ENCODE results near the gene TMC3.

The TMC3 gene

GRCh38 chr15:81384891-81385720 lies 11.1 kb upstream of the TMC3 start:
- Histone ChIP-seq H3K27ac (ENCODE audit: low read length) (no peak overlapping the region), H2AFZ (ENCODE audit: low read depth, low read length) (no peak overlapping the region), H3K27me3 (ENCODE audit: low read depth, low read length) (peaks cover 19% of the 10 kb centered on the region), H3K79me2 (ENCODE audit: low read length) (no peaks in the 10 kb centered on the region), H3K4me1 (ENCODE audit: low read length) (no peaks in the 10 kb centered on the region), H4K20me1 (ENCODE audit: insufficient read depth, low read length) (no peaks in the 10 kb centered on the region), H3K9me3 (ENCODE audit: insufficient read depth, low read length) (peaks cover 8% of the 10 kb centered on the region), H3K36me3 (replicated peaks; ENCODE audit: low read depth, low read length) (no peaks in the 10 kb centered on the region), H3K9ac (ENCODE audit: low read length) (no peak overlapping the region), H3K4me3 (ENCODE audit: low read length) (no peak overlapping the region), H3K4me2 (ENCODE audit: low read length) (no peak overlapping the region)
- TF ChIP-seq EZH2phosphoT487 (IDR thresholded peaks at IDR 0.05; ENCODE audit: low read depth) (no peak), CTCF (IDR thresholded peaks at IDR 0.05; ENCODE audit: low read depth, low read length) (no peak)

GRCh38 chr15:81381720-81382119 lies 7.7 kb upstream of the TMC3 start:
- no peak overlapping the region for H3K4me3 ChIP-seq (ENCODE audit: low read length)
- TF ChIP-seq CTCF (IDR thresholded peaks at IDR 0.05; ENCODE audit: low read depth, low read length), result no peak
- no peak for TF ChIP-seq EZH2phosphoT487 (IDR thresholded peaks at IDR 0.05; ENCODE audit: low read depth)

GRCh38 chr15:81380668-81381067 lies 6.7 kb upstream of the TMC3 start:
- TF ChIP-seq EZH2phosphoT487 (IDR thresholded peaks at IDR 0.05; ENCODE audit: low read depth) (no peak), CTCF (IDR thresholded peaks at IDR 0.05; ENCODE audit: low read depth, low read length) (no peak)
- Histone ChIP-seq H3K36me3 (replicated peaks; ENCODE audit: low read depth, low read length) (no peaks in the 10 kb centered on the region), H3K27ac (ENCODE audit: low read length) (no peak overlapping the region), H4K20me1 (ENCODE audit: insufficient read depth, low read length) (no peaks in the 10 kb centered on the region), H3K9me3 (ENCODE audit: insufficient read depth, low read length) (peaks cover 8% of the 10 kb centered on the region), H3K4me3 (ENCODE audit: low read length) (no peak overlapping the region), H3K4me1 (ENCODE audit: low read length) (no peaks in the 10 kb centered on the region), H3K4me2 (ENCODE audit: low read length) (no peak overlapping the region), H3K79me2 (ENCODE audit: low read length) (no peaks in the 10 kb centered on the region), H3K27me3 (ENCODE audit: low read depth, low read length) (peaks cover 44% of the 10 kb centered on the region), H2AFZ (ENCODE audit: low read depth, low read length) (no peak overlapping the region), H3K9ac (ENCODE audit: low read length) (no peak overlapping the region)

More at GRCh38 chr15:81381720-81382119, 7.7 kb upstream of the TMC3 start:
- Histone ChIP-seq H3K9ac (ENCODE audit: low read length) (no peak overlapping the region), H3K27ac (ENCODE audit: low read length) (no peak overlapping the region), H4K20me1 (ENCODE audit: insufficient read depth, low read length) (no peaks in the 10 kb centered on the region), H3K27me3 (ENCODE audit: low read depth, low read length) (peaks cover 44% of the 10 kb centered on the region), H2AFZ (ENCODE audit: low read depth, low read length) (no peak overlapping the region), H3K79me2 (ENCODE audit: low read length) (no peaks in the 10 kb centered on the region), H3K36me3 (replicated peaks; ENCODE audit: low read depth, low read length) (no peaks in the 10 kb centered on the region), H3K9me3 (ENCODE audit: insufficient read depth, low read length) (peaks cover 8% of the 10 kb centered on the region), H3K4me2 (ENCODE audit: low read length) (no peak overlapping the region), H3K4me1 (ENCODE audit: low read length) (no peaks in the 10 kb centered on the region)

- Histone ChIP-seq H4K20me1 (ENCODE audit: insufficient read depth, low read length) (no peaks in the 10 kb centered on the region), H3K27ac (ENCODE audit: low read length) (no peak overlapping the region), H3K9ac (ENCODE audit: low read length) (no peak overlapping the region), H3K79me2 (ENCODE audit: low read length) (no peaks in the 10 kb centered on the region), H3K4me3 (ENCODE audit: low read length) (no peak overlapping the region), H3K4me1 (ENCODE audit: low read length) (no peaks in the 10 kb centered on the region), H2AFZ (ENCODE audit: low read depth, low read length) (no peak overlapping the region), H3K9me3 (ENCODE audit: insufficient read depth, low read length) (peaks cover 8% of the 10 kb centered on the region), H3K27me3 (ENCODE audit: low read depth, low read length) (peaks cover 47% of the 10 kb centered on the region), H3K4me2 (ENCODE audit: low read length) (no peak overlapping the region), H3K36me3 (replicated peaks; ENCODE audit: low read depth, low read length) (no peaks in the 10 kb centered on the region)
- TF ChIP-seq CTCF (IDR thresholded peaks at IDR 0.05; ENCODE audit: low read depth, low read length), result no peak
- TF ChIP-seq EZH2phosphoT487 (IDR thresholded peaks at IDR 0.05; ENCODE audit: low read depth), result no peak
Measured at GRCh38 chr15:81380203-81380602, 6.2 kb upstream of the TMC3 start.
